ENCODE results near the gene MAP6.

GRCh38 chr11:75651218-75651617 is 17.6 kb downstream of the MAP6 start:
- no peak for TF ChIP-seq CTCF (IDR thresholded peaks at IDR 0.05 in 2 of 3, conservative IDR thresholded peaks at IDR 0.05 in 1 of 3; ENCODE audit: borderline replicate concordance in 1 of 3, insufficient read depth in 1 of 3, low read depth in 2 of 3, low read length in 2 of 3)
- TF ChIP-seq POLR2AphosphoS5 (IDR thresholded peaks at IDR 0.05; ENCODE audit: low read depth, low read length): no peak
- TF ChIP-seq REST (IDR thresholded peaks at IDR 0.05; ENCODE audit: low read depth): no peak
- TF ChIP-seq SIN3A (IDR thresholded peaks at IDR 0.05; ENCODE audit: low read depth): no peak
- TF ChIP-seq ATF3 (IDR thresholded peaks at IDR 0.05): no peak
- no peak for TF ChIP-seq SP1 (IDR thresholded peaks at IDR 0.05; ENCODE audit: low read depth)
- TF ChIP-seq YY1 (IDR thresholded peaks at IDR 0.05; ENCODE audit: extremely low read depth, insufficient replicate concordance, low read depth, low read length): no peak
- no peak for TF ChIP-seq EGR1 (IDR thresholded peaks at IDR 0.05; ENCODE audit: low read depth)
- no peak for TF ChIP-seq JUND (IDR thresholded peaks at IDR 0.05)
- no peak for TF ChIP-seq MAX (IDR thresholded peaks at IDR 0.05)
- TF ChIP-seq ZNF274 (IDR thresholded peaks at IDR 0.05; ENCODE audit: low read depth, low read length): no peak
- no peak for TF ChIP-seq ZBTB33 (IDR thresholded peaks at IDR 0.05; ENCODE audit: extremely low read depth, insufficient replicate concordance, low read length)
- no peak for TF ChIP-seq POLR2A (IDR thresholded peaks at IDR 0.05; ENCODE audit: borderline replicate concordance, extremely low read depth, insufficient read depth, insufficient read length)
- no peak for TF ChIP-seq CEBPB (IDR thresholded peaks at IDR 0.05; ENCODE audit: low read depth)
